HG02943 (cell line): ENCODE data around the gene LBHD1.
"Not testable (repeated sequence)": the region's sequence is repeated elsewhere in the genome, so short reads cannot be mapped to it uniquely, and the experiment has no call there.

Experiments used
- ATAC-seq: cut with Tn5 transposase; IDR thresholded peaks from one replicate; pipeline ENCODE4 v1.9.1; 2021; ENCODE audit warnings: mild to moderate bottlenecking, low read depth, moderate library complexity; ENCODE audit not compliant: unreplicated experiment

Gene LBHD1

GRCh38 chr11:62694455-62695167 is 22.5 kb upstream of the LBHD1 start:
- ATAC-seq = no peak

GRCh38 chr11:62693624-62694023 is 21.6 kb upstream of the LBHD1 start:
- ATAC-seq = not testable (repeated sequence)

GRCh38 chr11:62689421-62690183 is 17.5 kb upstream of the LBHD1 start, which contains the start of gene LRRN4CL:
Gene LRRN4CL, minus strand, starts transcription at chr11:62689530. Its CDS starts 1,022 bp downstream, at chr11:62688508.
- no peak for ATAC-seq

- ATAC-seq = no peak
Measured at GRCh38 chr11:62688491-62688890, 16.4 kb upstream of the LBHD1 start.

DNA sequence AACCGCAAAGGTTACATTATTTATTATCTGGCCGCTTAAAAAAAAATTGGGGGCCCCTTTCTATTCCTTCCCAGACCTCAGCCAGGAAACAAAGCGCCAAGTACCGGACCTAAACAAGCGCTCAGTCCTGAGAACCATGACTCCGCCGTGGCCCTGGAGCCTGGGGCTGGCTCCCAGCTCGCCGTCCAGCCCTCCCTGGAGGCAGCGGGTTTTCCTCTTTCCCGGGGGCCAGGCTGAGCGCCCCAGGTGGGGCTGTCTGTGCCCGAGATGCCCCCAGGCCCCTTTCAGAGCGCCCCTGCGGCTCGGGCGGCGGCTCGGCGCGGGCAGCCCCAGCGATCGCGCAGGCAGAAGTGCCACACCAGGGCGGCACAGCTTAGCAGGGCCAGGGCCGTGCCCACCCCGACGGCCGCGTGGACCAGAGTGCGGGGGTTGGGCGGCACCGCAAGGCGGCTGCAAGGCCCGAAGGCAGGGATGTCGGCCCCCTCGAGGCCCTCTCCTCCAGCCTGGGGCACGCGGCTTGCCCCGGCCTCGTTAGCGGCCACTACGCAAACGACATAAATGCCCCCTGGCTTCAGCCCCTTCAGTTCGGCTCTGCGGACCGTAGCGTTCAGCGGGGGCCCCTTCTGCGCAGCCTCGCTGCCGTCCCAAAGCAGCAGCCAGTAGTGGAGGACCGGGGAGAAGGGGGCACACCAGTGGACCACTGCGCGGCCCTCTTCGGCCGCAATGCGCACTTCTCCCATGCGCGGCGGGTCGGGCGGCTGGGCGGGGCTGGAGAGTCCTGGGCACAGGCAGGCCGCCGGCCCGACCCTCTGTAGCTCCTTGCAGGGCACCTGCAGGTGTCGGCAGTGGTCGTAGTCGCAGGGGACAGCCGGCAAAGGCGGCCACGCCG is 15.7 kb upstream of the LBHD1 start:
- ATAC-seq = no peak

- ATAC-seq = no peak
Measured at GRCh38 chr11:62682518-62682917, 10.5 kb upstream of the LBHD1 start.

DNA sequence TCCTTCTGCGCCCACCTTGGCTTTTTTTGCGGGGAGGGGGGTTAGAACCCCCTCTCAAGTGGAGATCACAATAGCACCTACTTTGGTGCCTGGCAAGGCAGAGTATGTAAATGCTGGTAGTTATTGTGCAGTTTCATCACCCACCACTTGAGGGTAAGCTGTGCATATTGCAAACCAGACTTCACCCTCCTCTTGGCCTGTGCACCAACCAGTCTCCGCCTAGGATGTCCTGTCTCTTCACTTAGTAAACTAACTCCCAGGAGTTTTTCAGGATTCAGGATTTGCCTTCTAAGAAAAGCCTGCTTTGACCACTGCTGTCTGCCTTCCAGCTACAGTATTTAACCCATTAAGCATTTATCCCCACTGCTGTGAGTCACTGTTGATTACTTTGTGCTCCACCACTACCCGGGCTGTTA is 8.8 kb upstream of the LBHD1 start:
- ATAC-seq = no peak

DNA sequence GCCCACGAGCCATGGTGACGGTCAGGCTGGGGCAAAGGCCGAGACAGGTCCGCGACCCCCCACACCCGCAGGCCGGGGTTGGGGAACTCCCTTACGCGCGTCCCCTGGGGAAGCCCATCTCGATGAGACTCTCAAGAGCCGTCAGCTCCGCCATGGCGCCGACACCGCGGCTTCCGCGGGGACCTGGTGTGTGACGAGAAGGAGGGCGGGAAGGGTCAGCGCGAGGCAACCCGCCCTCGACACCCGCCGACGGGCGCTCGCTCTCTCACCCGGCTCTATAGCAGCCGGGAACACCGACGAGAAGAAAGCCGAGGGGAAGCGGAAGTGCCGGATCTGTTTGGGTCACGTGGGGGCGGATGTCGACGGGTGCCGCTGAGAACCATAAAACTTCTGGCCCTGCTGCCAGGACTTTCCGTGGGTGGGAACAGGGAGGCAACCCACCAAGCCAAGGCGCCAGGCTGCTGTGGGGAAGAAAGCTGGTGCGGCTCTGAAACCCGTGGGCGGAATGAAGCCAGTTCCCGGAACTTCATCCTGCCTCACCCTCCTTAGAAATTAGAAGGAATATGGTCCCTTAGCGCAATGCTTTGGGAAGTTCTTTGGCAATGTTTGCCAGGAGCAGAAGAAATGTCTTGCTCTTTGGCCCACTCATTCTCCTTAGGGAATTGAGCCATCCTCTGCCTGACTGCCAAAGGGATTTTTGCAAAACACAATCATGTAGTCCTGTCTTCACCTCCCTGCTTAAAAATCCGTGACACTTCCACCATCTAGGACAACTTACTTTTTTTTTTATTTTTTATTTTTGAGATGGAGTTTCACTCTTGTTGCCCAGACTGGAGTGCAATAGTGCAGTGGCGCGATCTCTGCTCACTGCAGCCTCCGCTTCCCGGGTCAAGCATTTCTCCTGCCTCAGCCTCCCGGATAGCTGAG is 7.0 kb upstream of the LBHD1 start, which contains the start of gene UBXN1:
Gene UBXN1, minus strand, starts transcription at position 304 of the 927 bp plus-strand sequence. Its CDS starts 150 bp downstream, at position 154.
- ATAC-seq = peak; percentile 62

DNA sequence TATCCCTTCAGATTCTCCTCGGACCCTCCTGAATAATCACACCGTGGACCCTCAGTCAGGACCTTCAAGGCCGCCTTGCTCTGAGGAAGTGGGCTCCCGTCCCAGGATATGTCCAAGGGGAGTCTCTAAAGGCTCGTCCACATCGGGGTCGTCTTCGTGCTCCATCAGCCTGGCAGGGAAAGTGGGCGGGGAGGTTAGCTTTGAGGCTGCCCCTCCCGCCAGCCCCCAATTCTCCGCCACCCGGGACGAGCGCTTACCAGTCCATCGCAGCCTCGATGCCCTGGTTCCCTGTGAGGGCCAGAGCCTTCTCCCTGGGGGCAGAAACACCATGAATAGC is 6.3 kb upstream of the LBHD1 start:
- no peak for ATAC-seq

DNA sequence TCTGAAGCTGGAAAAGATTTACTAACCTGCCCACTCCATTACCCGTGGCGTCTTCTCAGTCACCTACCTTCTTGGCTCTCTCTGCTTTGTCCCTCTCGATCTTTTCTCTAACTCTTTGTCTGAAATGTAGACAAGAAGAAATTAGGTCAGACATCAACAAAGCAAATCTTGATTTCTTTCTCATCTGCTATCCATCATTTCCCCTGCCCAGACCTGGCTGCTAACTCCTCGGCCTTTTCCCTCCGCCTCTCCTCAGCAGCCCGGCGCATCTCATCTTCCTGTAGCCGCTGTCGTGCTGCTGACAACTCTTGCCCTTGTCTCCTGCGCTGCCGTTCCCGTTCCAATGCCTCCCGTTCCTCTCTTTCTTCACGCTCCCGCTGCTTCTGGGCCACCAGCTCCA is 5.6 kb upstream of the LBHD1 start:
- no peak for ATAC-seq

- no peak for ATAC-seq
Measured at GRCh38 chr11:62677156-62677555, 5.1 kb upstream of the LBHD1 start.

GRCh38 chr11:62676698-62677097 is 4.6 kb upstream of the LBHD1 start:
- ATAC-seq = no peak

GRCh38 chr11:62675415-62675814 is 3.3 kb upstream of the LBHD1 start:
- not testable (repeated sequence) for ATAC-seq

- ATAC-seq = no peak
Measured at GRCh38 chr11:62673196-62673525, 1.1 kb upstream of the LBHD1 start.

- ATAC-seq = no peak
Measured at GRCh38 chr11:62671236-62671607, 845 bp downstream of the LBHD1 start.

DNA sequence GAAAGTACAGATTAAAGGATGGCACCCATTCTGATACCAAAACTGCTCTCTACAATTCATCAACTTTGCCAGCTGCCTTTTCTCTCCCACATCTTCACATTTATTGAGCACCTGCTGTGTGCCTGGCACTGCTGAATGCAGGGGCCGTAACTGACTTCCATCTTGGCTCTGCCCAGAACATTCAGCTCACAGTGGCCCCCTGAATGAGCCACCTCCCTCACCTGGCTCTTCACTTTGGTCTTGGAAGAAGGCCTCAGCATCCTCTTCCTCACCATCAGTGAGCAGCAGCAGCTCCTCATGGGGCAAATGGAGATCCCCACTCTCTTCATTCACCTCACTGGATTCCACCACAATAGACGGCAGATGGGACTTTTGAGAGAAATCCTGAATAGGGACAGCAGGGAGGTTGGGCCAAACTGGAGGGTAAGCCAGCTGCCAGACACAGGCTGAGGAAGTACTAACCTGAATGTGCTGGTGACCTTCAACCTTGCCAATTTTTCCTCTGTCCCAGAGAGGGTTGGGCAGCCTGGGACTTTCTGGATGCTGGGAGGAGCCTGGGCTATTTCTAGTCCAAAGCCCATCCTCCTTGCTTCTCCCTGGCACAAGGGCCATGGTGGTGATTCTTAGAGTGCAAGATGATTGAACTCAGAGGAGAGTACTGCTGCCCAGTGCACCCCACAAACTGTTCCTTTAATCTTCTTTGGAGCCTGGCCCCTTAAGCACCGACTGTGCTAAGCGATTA is 2.5 kb downstream of the LBHD1 start:
- ATAC-seq = no peak

DNA sequence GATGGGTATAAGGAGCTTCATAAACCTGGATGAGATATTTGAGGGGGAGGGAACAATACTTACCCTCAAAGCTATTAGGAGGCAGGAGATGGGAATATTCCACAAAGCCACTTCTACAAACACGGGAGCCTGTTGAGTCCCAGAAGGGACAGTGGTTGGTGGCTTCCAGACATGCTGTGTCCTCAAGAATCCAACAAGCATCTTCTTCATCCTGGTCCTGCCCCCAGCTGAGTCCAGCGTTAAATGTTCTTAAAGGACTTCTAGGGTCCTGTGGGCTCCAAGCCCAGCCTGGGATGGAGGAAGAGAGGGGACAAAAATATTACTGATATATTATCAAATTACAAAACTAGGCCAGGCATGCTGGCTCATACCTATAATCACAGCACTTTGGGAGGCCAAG is 4.6 kb downstream of the LBHD1 start:
- ATAC-seq = no peak

DNA sequence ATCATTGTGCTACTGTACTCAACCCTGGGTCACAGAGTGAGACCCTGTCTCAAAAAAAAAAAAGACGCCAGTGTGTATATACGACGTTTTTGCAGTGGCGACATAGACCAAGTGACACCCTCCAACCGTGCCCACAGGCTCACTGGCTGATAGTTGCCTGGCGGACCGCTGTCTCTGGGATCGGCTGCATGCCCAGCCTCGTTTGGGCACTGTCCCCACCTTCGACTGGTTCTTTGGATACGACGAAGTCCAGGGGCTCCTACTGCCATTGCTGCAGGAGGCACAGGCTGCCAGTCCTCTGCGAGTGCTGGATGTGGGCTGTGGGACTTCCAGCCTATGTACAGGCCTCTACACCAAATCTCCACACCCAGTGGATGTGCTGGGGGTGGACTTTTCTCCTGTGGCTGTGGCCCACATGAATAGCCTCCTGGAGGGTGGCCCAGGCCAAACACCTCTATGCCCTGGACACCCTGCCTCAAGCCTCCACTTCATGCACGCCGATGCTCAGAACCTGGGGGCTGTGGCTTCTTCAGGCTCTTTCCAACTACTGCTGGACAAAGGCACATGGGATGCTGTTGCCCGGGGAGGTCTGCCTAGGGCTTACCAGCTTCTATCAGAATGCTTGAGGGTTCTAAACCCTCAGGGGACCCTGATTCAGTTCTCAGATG is 5.7 kb downstream of the LBHD1 start:
- no peak for ATAC-seq
